ENCODE measurements around the gene MS4A5.

DNA sequence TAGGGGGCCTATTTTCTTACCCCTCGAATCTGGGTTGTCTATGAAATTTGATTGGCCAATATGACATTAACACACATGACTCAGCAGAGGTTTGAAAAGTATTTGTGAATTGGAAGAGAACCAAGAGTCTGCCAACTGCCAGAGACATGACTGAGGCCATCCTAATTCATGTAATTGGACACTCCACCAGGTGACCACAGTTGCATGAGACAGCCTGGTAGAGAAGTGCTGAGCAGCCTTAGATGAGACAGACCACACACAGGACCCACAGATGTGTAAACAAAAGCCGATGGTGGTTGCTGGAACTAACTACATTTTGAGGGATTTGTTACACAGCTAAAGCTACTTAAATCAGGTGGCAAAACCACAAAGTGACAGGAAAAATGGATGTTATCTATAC, 855 bp upstream of the MS4A5 start:
- TF ChIP-seq, protein P1, sequence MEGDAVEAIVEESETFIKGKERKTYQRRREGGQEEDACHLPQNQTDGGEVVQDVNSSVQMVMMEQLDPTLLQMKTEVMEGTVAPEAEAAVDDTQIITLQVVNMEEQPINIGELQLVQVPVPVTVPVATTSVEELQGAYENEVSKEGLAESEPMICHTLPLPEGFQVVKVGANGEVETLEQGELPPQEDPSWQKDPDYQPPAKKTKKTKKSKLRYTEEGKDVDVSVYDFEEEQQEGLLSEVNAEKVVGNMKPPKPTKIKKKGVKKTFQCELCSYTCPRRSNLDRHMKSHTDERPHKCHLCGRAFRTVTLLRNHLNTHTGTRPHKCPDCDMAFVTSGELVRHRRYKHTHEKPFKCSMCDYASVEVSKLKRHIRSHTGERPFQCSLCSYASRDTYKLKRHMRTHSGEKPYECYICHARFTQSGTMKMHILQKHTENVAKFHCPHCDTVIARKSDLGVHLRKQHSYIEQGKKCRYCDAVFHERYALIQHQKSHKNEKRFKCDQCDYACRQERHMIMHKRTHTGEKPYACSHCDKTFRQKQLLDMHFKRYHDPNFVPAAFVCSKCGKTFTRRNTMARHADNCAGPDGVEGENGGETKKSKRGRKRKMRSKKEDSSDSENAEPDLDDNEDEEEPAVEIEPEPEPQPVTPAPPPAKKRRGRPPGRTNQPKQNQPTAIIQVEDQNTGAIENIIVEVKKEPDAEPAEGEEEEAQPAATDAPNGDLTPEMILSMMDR (IDR thresholded peaks at IDR 0.05 in 4 of 5, conservative IDR thresholded peaks at IDR 0.05 in 1 of 5) = no peak
- TF ChIP-seq POLR2A (IDR thresholded peaks at IDR 0.05) = no peak
